Measurements from ENCODE around the gene ASB6. TPM values are rescaled to one million over a fixed set of nuclear protein-coding genes. Genes with fewer than 3 reads are reported as not detected.

ASB6 gene
- total RNA-seq, 2 experiments from 2014 or later, result 19.0 to 21.4 TPM

- BruUV-seq (replicated peaks), result no TSS peak
- no peaks in the 10 kb centered on the region for H3K9me2 ChIP-seq (ENCODE audit: insufficient read depth, low read length)
- DNase-seq (ENCODE audit: low spot score), result no peak
- no peaks in the 10 kb centered on the region for H3K9me3 ChIP-seq (ENCODE audit: low read length)
- no peaks in the 10 kb centered on the region for H3K79me2 ChIP-seq (ENCODE audit: insufficient read depth, low read depth, low read length)
- H2AFZ ChIP-seq (ENCODE audit: low read length), result no peak overlapping the region
- no peak overlapping the region for H3K27ac ChIP-seq (ENCODE audit: low read depth, low read length, poor library complexity, severe bottlenecking)
- ChIA-PET CTCF (ENCODE audit: unreplicated experiment) (interaction anchor here (0.6 to 0.7 kb wide), 2 partner anchors 14 to 212 kb away, joined by 3 read pairs; no protein-coding TSS in a partner anchor), POLR2A (interaction anchor here (1.0 kb wide), 1 partner anchor 17 kb away, joined by 3 read pairs; no protein-coding TSS in a partner anchor)
- H4K20me1 ChIP-seq (ENCODE audit: insufficient read depth, low read length), result no peaks in the 10 kb centered on the region
- no peaks in the 10 kb centered on the region for H3K36me3 ChIP-seq (ENCODE audit: insufficient read depth, low read length)
- intact Hi-C loops (cut with micrococcal nuclease; ENCODE audit: unreplicated experiment), result no loop called here
- TF ChIP-seq EZH2phosphoT487 (IDR thresholded peaks at IDR 0.05; ENCODE audit: borderline replicate concordance, low read depth, low read length) (no peak), CTCF (conservative IDR thresholded peaks at IDR 0.05; ENCODE audit: low read length) (no peak)
- no peak overlapping the region for H3K4me2 ChIP-seq (ENCODE audit: low read length)
- peaks cover 15% of the 10 kb centered on the region for H3K4me1 ChIP-seq (ENCODE audit: insufficient read depth, low read length, poor library complexity, severe bottlenecking)
- H3K4me3 ChIP-seq (ENCODE audit: low read depth, low read length, poor library complexity, severe bottlenecking), result no peak overlapping the region
Measured at GRCh38 chr9:129601082-129601674, 40.8 kb downstream of the ASB6 start.

- Histone ChIP-seq H3K27ac (ENCODE audit: low read depth, low read length, poor library complexity, severe bottlenecking) (no peak overlapping the region), H3K9me3 (ENCODE audit: low read length) (no peaks in the 10 kb centered on the region), H2AFZ (ENCODE audit: low read length) (no peak overlapping the region), H3K4me1 (ENCODE audit: insufficient read depth, low read length, poor library complexity, severe bottlenecking) (peaks cover 6% of the 10 kb centered on the region), H4K20me1 (ENCODE audit: insufficient read depth, low read length) (no peaks in the 10 kb centered on the region), H3K79me2 (ENCODE audit: insufficient read depth, low read depth, low read length) (no peaks in the 10 kb centered on the region), H3K36me3 (ENCODE audit: insufficient read depth, low read length) (no peaks in the 10 kb centered on the region), H3K9me2 (ENCODE audit: insufficient read depth, low read length) (no peaks in the 10 kb centered on the region), H3K4me3 (ENCODE audit: low read depth, low read length, poor library complexity, severe bottlenecking) (no peak overlapping the region), H3K4me2 (ENCODE audit: low read length) (no peak overlapping the region)
- TF ChIP-seq CTCF (conservative IDR thresholded peaks at IDR 0.05; ENCODE audit: low read length) (no peak), EZH2phosphoT487 (IDR thresholded peaks at IDR 0.05; ENCODE audit: borderline replicate concordance, low read depth, low read length) (no peak)
- no peak for DNase-seq (ENCODE audit: low spot score)
- CTCF ChIA-PET (ENCODE audit: unreplicated experiment), result no interaction called here
- intact Hi-C loops (cut with micrococcal nuclease; ENCODE audit: unreplicated experiment), result no loop called here
- POLR2A ChIA-PET, result no interaction called here
- no TSS peak for BruUV-seq (replicated peaks)
Measured at GRCh38 chr9:129598089-129598596, 43.8 kb downstream of the ASB6 start.

- H3K27ac ChIP-seq (ENCODE audit: low read depth, low read length, poor library complexity, severe bottlenecking), result no peak overlapping the region
- H3K9me2 ChIP-seq (ENCODE audit: insufficient read depth, low read length), result no peaks in the 10 kb centered on the region
- no peaks in the 10 kb centered on the region for H3K9me3 ChIP-seq (ENCODE audit: low read length)
- H3K79me2 ChIP-seq (ENCODE audit: insufficient read depth, low read depth, low read length), result no peaks in the 10 kb centered on the region
- no peak for DNase-seq (ENCODE audit: low spot score)
- H3K4me3 ChIP-seq (ENCODE audit: low read depth, low read length, poor library complexity, severe bottlenecking), result no peak overlapping the region
- CTCF ChIA-PET (ENCODE audit: unreplicated experiment), result no interaction called here
- POLR2A ChIA-PET, result no interaction called here
- H3K4me1 ChIP-seq (ENCODE audit: insufficient read depth, low read length, poor library complexity, severe bottlenecking), result no peaks in the 10 kb centered on the region
- TF ChIP-seq EZH2phosphoT487 (IDR thresholded peaks at IDR 0.05; ENCODE audit: borderline replicate concordance, low read depth, low read length) (no peak), CTCF (conservative IDR thresholded peaks at IDR 0.05; ENCODE audit: low read length) (no peak)
- H3K4me2 ChIP-seq (ENCODE audit: low read length), result no peak overlapping the region
- no TSS peak for BruUV-seq (replicated peaks)
- intact Hi-C loops (cut with micrococcal nuclease; ENCODE audit: unreplicated experiment), result no loop called here
- H3K36me3 ChIP-seq (ENCODE audit: insufficient read depth, low read length), result no peaks in the 10 kb centered on the region
- H2AFZ ChIP-seq (ENCODE audit: low read length), result no peak overlapping the region
- H4K20me1 ChIP-seq (ENCODE audit: insufficient read depth, low read length), result no peaks in the 10 kb centered on the region
Measured at GRCh38 chr9:129597355-129598088, 44.4 kb downstream of the ASB6 start.
